Measurements from ENCODE around the gene BEND6. TPM values are rescaled to one million over a fixed set of nuclear protein-coding genes. Genes with fewer than 3 reads are reported as not detected.

BEND6 gene
- total RNA-seq, 1 donor from 2014 or later: 1.5 TPM

- DNase-seq (ENCODE audit: extremely low spot score in 2 of 2): no peak
- Histone ChIP-seq H3K4me1 (no peaks in the 10 kb centered on the region), H3K4me3 (no peak overlapping the region), H3K27me3 (no peaks in the 10 kb centered on the region), H3K36me3 (no peaks in the 10 kb centered on the region), H3K9me3 (no peaks in the 10 kb centered on the region), H3K27ac (no peak overlapping the region)
- intact Hi-C loops (cut with DNase I): no loop called here
- TF ChIP-seq POLR2A (IDR thresholded peaks at IDR 0.05) (no peak), POLR2AphosphoS5 (IDR thresholded peaks at IDR 0.05; ENCODE audit: insufficient read depth in 1 of 2, low read depth in 1 of 2) (no peak), CTCF (IDR thresholded peaks at IDR 0.05) (no peak)
Observed at GRCh38 chr6:56959938-56960337, 5.0 kb downstream of the BEND6 start.

- intact Hi-C loops (cut with DNase I): no loop called here
- Histone ChIP-seq H3K27ac (no peak overlapping the region), H3K4me1 (no peaks in the 10 kb centered on the region), H3K4me3 (no peak overlapping the region), H3K27me3 (no peaks in the 10 kb centered on the region), H3K9me3 (no peaks in the 10 kb centered on the region), H3K36me3 (no peaks in the 10 kb centered on the region)
- TF ChIP-seq POLR2A (IDR thresholded peaks at IDR 0.05): no peak
- DNase-seq (ENCODE audit: extremely low spot score in 2 of 2): no peak
Observed at GRCh38 chr6:56961151-56961550, 6.2 kb downstream of the BEND6 start.

GRCh38 chr6:56962441-56962840, 7.5 kb downstream of the BEND6 start:
- Histone ChIP-seq H3K9me3 (no peaks in the 10 kb centered on the region), H3K4me3 (no peak overlapping the region), H3K27me3 (no peaks in the 10 kb centered on the region), H3K4me1 (no peaks in the 10 kb centered on the region), H3K27ac (no peak overlapping the region), H3K36me3 (no peaks in the 10 kb centered on the region)
- intact Hi-C loops (cut with DNase I): no loop called here
- DNase-seq (ENCODE audit: extremely low spot score in 2 of 2): no peak
- TF ChIP-seq CTCF (IDR thresholded peaks at IDR 0.05) (no peak), POLR2AphosphoS5 (IDR thresholded peaks at IDR 0.05; ENCODE audit: insufficient read depth in 1 of 2, low read depth in 1 of 2) (no peak), POLR2A (IDR thresholded peaks at IDR 0.05) (no peak)

- no peak for TF ChIP-seq POLR2AphosphoS5 (IDR thresholded peaks at IDR 0.05; ENCODE audit: insufficient read depth in 1 of 2, low read depth in 1 of 2)
- no peak for TF ChIP-seq POLR2A (IDR thresholded peaks at IDR 0.05)
- no peak for TF ChIP-seq CTCF (IDR thresholded peaks at IDR 0.05)
- no peak overlapping the region for H3K27ac ChIP-seq
- DNase-seq (ENCODE audit: extremely low spot score in 2 of 2): no peak
- H3K4me1 ChIP-seq: no peaks in the 10 kb centered on the region
- no peak overlapping the region for H3K4me3 ChIP-seq
- no peaks in the 10 kb centered on the region for H3K27me3 ChIP-seq
- no peaks in the 10 kb centered on the region for H3K36me3 ChIP-seq
- intact Hi-C loops (cut with DNase I): no loop called here
- H3K9me3 ChIP-seq: no peaks in the 10 kb centered on the region
Observed at GRCh38 chr6:56963043-56963442, 8.1 kb downstream of the BEND6 start.

- Histone ChIP-seq H3K36me3 (no peaks in the 10 kb centered on the region), H3K9me3 (no peaks in the 10 kb centered on the region), H3K4me1 (no peaks in the 10 kb centered on the region), H3K27me3 (no peaks in the 10 kb centered on the region), H3K4me3 (no peak overlapping the region), H3K27ac (no peak overlapping the region)
- no peak for DNase-seq (ENCODE audit: extremely low spot score in 2 of 2)
- intact Hi-C loops (cut with DNase I): no loop called here
- TF ChIP-seq POLR2A (IDR thresholded peaks at IDR 0.05) (no peak), CTCF (IDR thresholded peaks at IDR 0.05) (no peak), POLR2AphosphoS5 (IDR thresholded peaks at IDR 0.05; ENCODE audit: insufficient read depth in 1 of 2, low read depth in 1 of 2) (no peak)
Observed at GRCh38 chr6:56963793-56964192, 8.9 kb downstream of the BEND6 start.

- Histone ChIP-seq H3K36me3 (no peaks in the 10 kb centered on the region), H3K9me3 (no peaks in the 10 kb centered on the region), H3K4me1 (no peaks in the 10 kb centered on the region), H3K27me3 (no peaks in the 10 kb centered on the region), H3K4me3 (no peak overlapping the region), H3K27ac (no peak overlapping the region)
- intact Hi-C loops (cut with DNase I): no loop called here
- TF ChIP-seq CTCF (IDR thresholded peaks at IDR 0.05): no peak
- TF ChIP-seq POLR2AphosphoS5 (IDR thresholded peaks at IDR 0.05; ENCODE audit: insufficient read depth in 1 of 2, low read depth in 1 of 2): no peak
- no peak for DNase-seq (ENCODE audit: extremely low spot score in 2 of 2)
Observed at GRCh38 chr6:56965126-56965525, 10.2 kb downstream of the BEND6 start.

All from vagina (tissue), 2 donors.